Spleen (tissue), 7 donors: ENCODE measurements around the gene FAT3.

ENCODE experiments used
- POLR2A ChIP-seq, 3 donors: fragments of 450-650 bp; IDR thresholded peaks; one replicate each; pipeline ENCODE4 v1.5.1; 2017; ENCODE audit warnings: antibody characterized with exemption in 3 of 3, mild to moderate bottlenecking in 1 of 3
- POLR2AphosphoS5 ChIP-seq, 3 donors: sonication (generic); formaldehyde crosslinking; IDR thresholded peaks; one replicate each; pipeline ENCODE4 v1.5.1; 2017; ENCODE audit warnings: antibody characterized with exemption in 3 of 3
- TF ChIP-seq, protein P1 (sequence below), 11 experiments: fragments of 200-600 bp in 7 of 11; fragments of 450-650 bp in 4 of 11; sonication (generic) in 4 of 11; IDR thresholded peaks in 8 of 11; conservative IDR thresholded peaks in 3 of 11; 1 replicate in 7 of 11; 2 replicates in 4 of 11; pipeline versions ENCODE4 v1.4.0 to v1.8.0; 2016 to 2021; ENCODE audit warnings: antibody characterized with exemption in 11 of 11, inconsistent platforms in 4 of 11, mild to moderate bottlenecking in 1 of 11
- donor health status: DM: no; HTN: no; CAD: no; lungs with moderate emphysema.
- donor health status: DM: no; HTN: no; CAD: no.
- donor health status: DM: no; HTN: no; CAD: no.

GRCh38 chr11:92180664-92181251 is 43.9 kb upstream of the FAT3 start:
- TF ChIP-seq, protein P1, sequence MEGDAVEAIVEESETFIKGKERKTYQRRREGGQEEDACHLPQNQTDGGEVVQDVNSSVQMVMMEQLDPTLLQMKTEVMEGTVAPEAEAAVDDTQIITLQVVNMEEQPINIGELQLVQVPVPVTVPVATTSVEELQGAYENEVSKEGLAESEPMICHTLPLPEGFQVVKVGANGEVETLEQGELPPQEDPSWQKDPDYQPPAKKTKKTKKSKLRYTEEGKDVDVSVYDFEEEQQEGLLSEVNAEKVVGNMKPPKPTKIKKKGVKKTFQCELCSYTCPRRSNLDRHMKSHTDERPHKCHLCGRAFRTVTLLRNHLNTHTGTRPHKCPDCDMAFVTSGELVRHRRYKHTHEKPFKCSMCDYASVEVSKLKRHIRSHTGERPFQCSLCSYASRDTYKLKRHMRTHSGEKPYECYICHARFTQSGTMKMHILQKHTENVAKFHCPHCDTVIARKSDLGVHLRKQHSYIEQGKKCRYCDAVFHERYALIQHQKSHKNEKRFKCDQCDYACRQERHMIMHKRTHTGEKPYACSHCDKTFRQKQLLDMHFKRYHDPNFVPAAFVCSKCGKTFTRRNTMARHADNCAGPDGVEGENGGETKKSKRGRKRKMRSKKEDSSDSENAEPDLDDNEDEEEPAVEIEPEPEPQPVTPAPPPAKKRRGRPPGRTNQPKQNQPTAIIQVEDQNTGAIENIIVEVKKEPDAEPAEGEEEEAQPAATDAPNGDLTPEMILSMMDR (IDR thresholded peaks at IDR 0.05 in 8 of 11, conservative IDR thresholded peaks at IDR 0.05 in 3 of 11), result no peak
- no peak for TF ChIP-seq POLR2A (IDR thresholded peaks at IDR 0.05)
- no peak for TF ChIP-seq POLR2AphosphoS5 (IDR thresholded peaks at IDR 0.05)
